ENCODE results near the gene UBAP2L.
"Not testable (repeated sequence)": the region's sequence is repeated elsewhere in the genome, so short reads cannot be mapped to it uniquely, and the experiment has no call there.

The UBAP2L gene

GRCh38 chr1:154241703-154242351, 21.1 kb downstream of the UBAP2L start:
- in situ Hi-C loops (cut with MboI; ENCODE audit: low sequenced_read_pairs) = no loop called here

GRCh38 chr1:154253671-154254070, 32.9 kb downstream of the UBAP2L start:
- in situ Hi-C loops (cut with MboI; ENCODE audit: low sequenced_read_pairs) = no loop called here

DNA sequence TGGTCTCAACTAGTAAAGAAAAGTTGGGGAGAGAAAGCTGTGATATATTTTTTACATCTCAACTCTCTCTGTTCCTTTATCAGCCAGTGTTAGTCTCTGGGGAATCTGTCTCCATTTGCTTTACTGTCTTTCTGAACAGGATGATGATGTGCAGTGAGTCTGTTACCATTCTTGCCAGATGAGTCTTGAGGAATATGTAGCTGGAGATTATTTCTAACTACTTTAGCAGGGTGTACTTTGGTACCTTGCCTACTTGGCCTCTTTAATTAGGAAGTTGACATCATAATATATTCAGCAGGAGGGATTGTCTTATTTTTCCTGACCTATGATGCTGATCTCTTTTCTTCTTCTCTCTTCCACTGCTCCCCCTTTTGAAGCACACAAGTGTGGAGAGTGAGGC, 35.9 kb downstream of the UBAP2L start:
- in situ Hi-C loops (cut with MboI; ENCODE audit: low sequenced_read_pairs) = no loop called here

- in situ Hi-C loops (cut with MboI; ENCODE audit: low sequenced_read_pairs) = no loop called here
Measured at GRCh38 chr1:154258784-154259183, 38.0 kb downstream of the UBAP2L start.

DNA sequence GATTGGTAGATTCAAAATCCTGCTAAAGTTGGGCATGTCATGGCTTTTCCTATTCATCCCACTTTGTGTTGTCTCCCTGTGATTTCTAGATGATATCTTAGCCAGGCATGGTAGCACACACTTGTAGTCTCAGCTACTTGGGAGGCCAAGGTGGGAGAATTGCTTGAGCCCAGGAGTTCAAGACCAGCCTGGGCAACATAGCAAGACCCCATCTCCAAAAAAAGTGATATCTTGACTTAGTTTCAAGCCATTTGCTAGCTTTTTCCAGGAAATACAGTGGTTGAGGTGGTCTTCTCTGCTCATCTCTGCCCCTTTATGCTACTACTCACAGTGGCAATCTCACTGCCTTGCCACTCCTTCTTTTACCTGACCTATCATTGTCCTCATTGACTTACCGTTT, 39.4 kb downstream of the UBAP2L start:
- in situ Hi-C loops (cut with MboI; ENCODE audit: low sequenced_read_pairs) = no loop called here

GRCh38 chr1:154263465-154264332, 42.9 kb downstream of the UBAP2L start:
- in situ Hi-C loops (cut with MboI; ENCODE audit: low sequenced_read_pairs) = no loop called here

GRCh38 chr1:154264454-154264853, 43.7 kb downstream of the UBAP2L start:
- in situ Hi-C loops (cut with MboI; ENCODE audit: low sequenced_read_pairs) = no loop called here

GRCh38 chr1:154265586-154265985, 44.8 kb downstream of the UBAP2L start:
- in situ Hi-C loops (cut with MboI; ENCODE audit: low sequenced_read_pairs) = no loop called here

- in situ Hi-C loops (cut with MboI; ENCODE audit: low sequenced_read_pairs) = no loop called here
Measured at GRCh38 chr1:154270833-154271232, 50.1 kb downstream of the UBAP2L start.

DNA sequence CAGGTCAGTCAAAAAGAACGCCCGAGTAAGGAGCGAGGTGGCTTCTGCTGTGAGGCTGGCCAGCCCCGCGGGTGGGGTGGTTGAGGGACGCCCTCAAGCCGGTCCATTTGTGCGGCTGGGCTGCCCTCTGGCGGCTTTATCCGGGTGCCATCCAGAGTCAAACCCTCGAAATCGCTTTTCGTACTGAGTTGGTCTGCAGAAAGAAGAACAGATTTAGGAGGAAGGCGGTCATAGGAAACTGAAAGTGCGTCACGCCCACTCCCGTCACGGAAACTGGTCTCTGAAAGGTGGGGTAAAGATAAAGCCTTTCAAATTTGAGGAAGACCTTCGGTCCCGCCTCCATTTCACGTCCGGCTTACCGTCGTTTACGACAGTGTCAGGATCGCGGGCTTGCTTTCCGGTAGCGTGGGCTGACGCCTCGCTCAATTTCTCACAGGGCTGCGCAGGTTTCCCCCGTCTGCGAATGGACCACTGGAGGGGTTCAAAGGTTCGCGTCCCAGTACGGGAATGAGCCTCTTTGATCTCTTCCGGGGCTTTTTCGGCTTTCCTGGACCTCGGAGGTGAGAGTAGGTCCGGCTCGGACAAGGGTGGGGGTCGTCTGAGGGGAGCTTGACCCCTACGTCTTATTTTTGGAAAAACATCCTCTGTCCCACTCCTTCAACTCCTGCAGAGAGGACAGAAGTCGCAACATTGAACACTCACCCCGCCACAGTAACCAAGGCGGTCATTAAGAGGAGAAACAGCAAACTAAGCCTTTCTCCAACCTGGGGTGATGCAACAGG, 51.7 kb downstream of the UBAP2L start, which contains the start of gene HAX1:
HAX1 (plus strand) TSS at position 413 of the 782 bp plus-strand sequence; CDS start at position 508, 95 bp downstream.
- in situ Hi-C loops (cut with MboI; ENCODE audit: low sequenced_read_pairs) = no loop called here

GRCh38 chr1:154272999-154273563, 52.3 kb downstream of the UBAP2L start:
- in situ Hi-C loops (cut with MboI; ENCODE audit: low sequenced_read_pairs) = no loop called here

DNA sequence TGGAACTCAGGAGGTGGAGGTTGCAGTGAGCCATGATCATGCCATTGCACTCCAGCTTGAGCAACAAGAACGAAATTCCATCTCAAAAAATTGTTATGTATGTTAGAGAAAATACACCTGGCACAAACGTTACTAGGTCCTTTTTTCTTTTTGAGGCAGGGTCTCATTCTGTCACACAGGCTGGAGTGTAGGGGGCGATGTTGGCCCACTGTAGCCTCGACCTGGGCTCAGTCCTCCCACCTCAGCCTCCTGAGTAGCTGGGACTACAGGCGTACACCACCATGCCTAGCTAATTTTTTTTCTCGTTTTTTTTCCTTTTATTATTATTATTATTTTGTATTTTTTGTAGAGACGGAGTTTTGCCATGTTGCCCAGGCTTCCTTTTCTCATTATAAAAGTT, 56.0 kb downstream of the UBAP2L start:
- in situ Hi-C loops (cut with MboI; ENCODE audit: low sequenced_read_pairs) = no loop called here

DNA sequence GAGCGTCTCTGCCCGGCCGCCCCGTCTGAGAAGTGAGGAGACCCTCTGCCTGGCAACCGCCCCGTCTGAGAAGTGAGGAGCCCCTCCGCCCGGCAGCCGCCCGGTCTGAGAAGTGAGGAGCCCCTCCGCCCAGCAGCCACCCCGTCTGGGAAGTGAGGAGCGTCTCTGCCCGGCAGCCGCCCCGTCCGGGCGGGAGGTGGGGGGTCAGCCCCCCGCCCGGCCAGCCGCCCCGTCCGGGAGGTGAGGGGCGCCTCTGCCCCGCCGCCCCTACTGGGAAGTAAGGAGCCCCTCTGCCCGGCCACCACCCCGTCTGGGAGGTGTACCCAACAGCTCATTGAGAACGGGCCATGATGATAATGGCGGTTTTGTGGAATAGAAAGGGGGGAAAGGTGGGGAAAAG, 66.8 kb downstream of the UBAP2L start:
- in situ Hi-C loops (cut with MboI; ENCODE audit: low sequenced_read_pairs) = not testable (repeated sequence)

- in situ Hi-C loops (cut with MboI; ENCODE audit: low sequenced_read_pairs) = no loop called here
Measured at GRCh38 chr1:154288661-154289060, 67.9 kb downstream of the UBAP2L start.

- in situ Hi-C loops (cut with MboI; ENCODE audit: low sequenced_read_pairs) = no loop called here
Measured at GRCh38 chr1:154290921-154291320, 70.2 kb downstream of the UBAP2L start.

DNA sequence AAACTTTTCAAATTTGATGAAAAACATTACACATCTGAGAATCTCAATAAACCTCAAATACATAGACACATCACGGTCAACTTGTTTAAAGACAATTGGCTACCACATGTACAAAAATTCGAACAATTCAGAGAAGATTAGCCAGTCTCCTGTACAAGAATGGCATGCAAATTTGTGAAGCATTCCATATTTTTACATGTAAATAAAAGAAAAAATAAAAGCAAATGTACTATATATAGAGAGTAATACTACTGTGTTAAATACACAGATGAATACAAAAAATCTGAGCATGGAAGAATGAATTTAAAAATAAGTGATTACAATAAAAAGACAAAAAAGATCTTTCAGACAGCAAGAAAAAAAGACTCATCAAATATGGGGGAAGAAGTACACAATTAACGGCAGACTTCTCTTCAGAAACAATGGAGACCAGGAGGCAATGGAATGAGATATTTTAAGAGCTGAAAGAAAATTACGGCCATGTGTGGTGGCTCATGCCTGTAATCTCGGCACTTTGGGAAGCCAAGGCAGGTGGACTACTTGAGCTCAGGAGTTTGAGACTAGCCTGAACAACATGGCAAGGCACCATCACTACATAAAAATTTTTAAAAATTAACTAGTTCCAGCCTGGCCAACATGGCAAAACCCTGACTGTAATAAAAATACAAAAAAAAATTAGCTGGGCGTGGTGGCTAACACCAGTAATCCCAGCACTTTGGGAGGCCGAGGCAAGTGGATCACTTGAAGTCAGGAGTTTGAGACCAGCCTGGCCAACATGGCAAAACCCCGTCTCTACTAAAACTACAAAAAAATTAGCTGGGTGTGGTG, 74.9 kb downstream of the UBAP2L start:
- in situ Hi-C loops (cut with MboI; ENCODE audit: low sequenced_read_pairs) = no loop called here

DNA sequence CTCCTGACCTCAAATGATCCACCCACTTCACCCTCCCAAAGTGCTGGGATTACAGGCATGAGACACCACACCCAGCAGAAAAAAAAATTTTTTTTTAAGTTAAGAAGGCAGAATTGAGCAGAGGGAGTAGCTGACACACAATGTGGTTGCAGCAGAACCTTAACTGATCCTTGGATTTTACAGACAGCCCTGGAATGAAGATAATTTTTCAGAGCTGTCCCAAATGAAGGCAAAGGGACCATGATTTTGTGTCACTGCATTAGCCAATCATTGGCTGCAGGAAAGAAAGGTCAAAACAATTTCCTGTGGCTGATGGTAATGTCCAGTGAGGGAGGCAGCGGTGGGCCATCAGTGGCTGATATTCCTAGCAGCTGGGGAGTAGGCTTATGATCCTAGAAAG, 80.8 kb downstream of the UBAP2L start:
- in situ Hi-C loops (cut with MboI; ENCODE audit: low sequenced_read_pairs) = no loop called here

- in situ Hi-C loops (cut with MboI; ENCODE audit: low sequenced_read_pairs) = no loop called here
Measured at GRCh38 chr1:154304664-154305337, 84.0 kb downstream of the UBAP2L start.

GRCh38 chr1:154306151-154306550, 85.4 kb downstream of the UBAP2L start:
- in situ Hi-C loops (cut with MboI; ENCODE audit: low sequenced_read_pairs) = no loop called here

Data from HL-60/S4 treated with retinoic acid at 250 ng/mL for 4 days and 3 days (cell line).